Islet precursor cell (in vitro differentiated cells): ENCODE measurements around the gene MOB2.

Source experiments
- DNase-seq: peaks from one replicate; pipeline ENCODE4 v3.0.0-alpha.2; 2018

Gene MOB2, protein sequence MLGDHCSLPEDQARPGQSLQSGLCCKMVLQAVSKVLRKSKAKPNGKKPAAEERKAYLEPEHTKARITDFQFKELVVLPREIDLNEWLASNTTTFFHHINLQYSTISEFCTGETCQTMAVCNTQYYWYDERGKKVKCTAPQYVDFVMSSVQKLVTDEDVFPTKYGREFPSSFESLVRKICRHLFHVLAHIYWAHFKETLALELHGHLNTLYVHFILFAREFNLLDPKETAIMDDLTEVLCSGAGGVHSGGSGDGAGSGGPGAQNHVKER

DNA sequence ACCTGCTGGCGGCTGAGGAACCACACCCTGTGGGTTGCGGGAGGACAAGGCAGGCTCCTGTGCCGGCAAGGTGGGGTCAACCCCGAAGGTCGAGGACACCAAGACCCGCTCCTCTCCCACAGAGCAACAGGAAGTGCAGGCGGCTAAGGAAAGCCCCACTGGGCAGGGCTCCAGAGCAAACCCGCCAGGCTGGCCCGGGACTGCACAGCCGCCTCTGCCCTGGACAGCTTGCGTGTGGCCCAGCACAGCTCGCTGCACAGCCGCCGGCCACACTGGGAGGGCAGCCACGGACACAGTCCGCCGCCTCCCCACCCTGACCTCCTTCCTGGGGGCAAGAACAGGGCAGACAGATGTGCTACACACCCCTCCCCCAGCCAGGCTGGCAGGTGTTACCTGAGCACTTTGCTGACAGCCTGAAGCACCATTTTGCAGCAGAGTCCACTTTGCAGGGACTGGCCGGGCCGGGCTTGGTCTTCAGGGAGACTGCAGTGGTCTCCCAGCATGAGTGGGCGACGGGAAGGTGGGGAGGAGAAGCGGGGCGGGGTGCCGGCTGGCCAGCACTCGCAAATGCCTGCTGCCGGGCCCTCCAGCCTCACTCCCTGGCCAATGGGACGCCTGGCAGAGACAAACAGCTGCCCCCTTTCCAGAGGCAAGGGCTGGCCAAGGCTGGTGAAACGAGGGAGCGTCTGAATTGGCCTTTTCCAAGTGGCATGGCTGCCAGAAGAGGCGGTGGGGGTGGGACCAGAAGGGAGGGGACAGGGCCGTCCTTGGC is at the start of gene MOB2:
TSS of gene MOB2 (minus strand) at position 726 of the 772 bp plus-strand sequence. CDS start at position 503, 223 bp downstream.
- no peak for DNase-seq

DNA sequence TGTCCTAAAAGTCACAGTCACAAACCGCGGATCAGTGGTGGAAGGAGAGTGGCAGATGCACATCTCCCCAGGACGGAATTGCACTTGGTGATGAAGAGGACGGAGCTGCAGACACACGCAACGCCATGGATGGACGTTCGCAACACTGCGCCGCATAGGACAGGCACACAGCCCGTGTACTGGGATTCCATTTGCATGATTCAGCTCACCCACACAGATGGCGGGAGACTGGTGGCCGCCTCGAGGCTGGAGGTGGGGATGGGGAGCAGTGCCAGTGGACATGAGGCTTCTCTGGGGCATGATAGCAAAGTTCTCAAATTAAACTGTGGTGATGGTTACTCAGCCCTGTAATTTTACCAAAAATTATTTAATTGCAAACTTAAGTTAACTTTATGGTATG is 48.1 kb upstream of the MOB2 start:
- DNase-seq: no peak

DNA sequence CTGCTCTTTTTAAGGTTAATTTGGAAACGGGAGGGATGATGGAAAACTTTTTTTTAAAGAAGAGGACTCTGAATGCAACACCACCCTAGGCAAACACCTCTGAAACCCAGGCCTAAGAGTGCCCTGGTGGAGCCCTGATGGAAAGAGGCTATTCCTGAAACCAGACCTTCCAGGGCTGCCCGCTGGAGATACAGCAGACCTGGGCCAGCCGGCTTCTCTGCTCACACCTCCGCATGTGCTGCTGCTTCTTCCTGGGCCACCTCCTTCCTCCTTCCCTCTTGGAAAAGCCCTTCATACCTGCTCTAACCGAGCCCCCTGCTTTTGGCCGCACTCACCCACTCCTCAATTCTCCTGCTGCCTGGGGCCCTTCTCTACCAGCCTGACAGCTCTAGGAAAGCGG is 47.6 kb upstream of the MOB2 start:
- no peak for DNase-seq

DNA sequence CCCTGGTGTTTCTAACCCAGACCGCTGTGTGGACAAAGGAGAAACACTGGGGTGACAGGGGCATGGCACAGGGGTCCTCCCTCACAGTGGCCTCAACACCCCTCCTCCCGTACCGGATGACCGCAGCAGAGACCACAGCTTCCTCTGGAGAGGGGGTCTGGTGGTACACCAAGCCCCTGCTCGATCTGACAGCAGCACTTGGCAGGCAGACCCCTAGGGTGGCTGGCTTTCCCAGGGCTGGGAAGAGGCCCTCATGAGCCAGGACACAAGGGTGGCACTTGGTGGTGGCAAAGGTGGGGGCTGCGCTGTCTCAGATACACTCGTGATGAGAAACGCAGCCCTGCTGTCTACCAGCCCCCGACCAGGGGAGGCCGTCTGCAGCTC is 46.8 kb upstream of the MOB2 start:
- no peak for DNase-seq

DNA sequence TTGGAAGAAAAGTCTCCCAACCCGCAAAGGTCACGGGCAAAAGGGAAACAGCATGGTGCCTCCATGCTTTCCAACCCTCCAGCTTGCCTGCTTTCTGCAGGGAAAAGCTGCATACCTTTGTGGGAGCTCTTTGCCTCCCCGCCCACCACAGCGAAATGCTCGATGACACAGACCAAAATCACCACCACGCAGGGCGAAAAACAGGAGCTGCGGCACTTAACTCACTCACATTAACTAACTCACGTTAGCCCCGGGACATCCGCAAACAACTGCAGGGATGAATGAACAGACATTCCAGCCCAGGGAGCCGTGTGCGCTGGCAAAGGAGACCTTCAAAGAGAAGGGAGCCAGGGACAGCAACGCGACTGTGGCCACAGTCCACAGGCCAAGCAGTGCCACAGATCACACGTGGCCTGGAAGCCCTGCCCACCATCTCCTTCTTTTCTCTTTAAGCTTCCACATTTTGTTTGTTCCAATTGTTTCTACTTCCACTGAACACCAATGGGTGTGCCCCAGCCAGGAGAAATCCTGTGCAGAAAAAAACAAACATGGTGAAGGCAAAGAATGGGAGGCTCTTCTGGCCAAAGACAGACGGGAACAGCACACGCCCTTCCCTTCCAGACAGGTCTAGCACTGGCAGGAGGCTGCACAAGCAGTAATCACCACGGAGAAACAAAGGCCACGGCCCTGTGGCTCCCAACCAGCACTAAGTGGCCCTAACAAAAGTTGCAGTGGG is 46.2 kb upstream of the MOB2 start:
- peak; percentile 67 for DNase-seq

DNA sequence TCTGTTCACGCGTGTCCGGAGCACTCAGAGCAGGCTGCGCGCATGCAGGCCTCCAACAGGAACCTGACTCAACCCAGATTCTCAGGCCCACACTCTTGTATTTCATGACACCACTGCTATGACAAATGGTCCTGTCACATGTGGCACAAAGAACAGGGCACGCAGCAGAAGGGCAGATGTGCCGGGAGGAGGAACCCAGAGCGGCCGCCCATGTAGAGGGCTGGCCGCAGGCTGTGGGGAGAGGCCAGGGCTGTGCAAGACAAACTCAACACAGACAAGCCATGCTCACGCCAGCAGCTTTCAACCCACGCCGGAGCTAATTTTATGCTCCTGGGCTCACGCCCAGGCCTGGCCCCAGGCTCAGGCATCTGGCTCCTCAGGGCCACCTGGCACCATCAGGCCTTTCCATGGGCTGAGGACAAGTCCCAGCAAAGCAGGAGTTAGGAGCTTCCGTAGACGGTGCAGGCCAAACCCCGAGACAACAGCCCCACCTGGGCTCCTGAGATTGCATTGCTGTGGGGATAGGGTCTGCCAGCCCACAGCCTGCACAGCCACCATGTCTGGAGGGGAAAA is 45.5 kb upstream of the MOB2 start:
- DNase-seq: no peak

DNA sequence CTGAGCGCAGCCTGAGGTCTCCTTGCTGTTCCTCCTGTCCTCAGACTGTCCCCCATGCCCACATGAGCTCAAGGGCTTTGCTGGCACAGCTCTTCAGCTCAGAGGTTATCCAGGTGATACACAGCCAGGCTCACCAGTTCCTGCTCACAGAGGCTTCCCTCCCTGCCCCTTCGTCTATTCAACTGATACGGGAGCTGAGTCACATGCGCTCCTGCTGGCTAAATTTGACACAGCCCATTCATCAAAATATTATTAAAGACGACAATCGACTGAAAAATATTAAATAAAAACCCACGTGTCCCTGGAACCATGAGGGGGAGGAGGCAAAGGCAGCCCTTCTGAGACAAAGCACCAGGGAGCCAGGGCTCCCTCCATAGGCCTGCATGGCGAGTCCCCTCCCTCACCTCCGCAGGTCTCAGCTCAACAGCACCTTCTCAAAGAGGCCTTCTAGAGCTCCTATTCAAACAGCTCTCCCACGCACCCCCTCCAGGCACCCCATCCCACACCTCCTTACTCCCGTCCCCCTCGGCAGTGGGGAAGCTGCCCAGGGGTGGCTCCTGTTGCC is 45.0 kb upstream of the MOB2 start:
- DNase-seq: no peak

DNA sequence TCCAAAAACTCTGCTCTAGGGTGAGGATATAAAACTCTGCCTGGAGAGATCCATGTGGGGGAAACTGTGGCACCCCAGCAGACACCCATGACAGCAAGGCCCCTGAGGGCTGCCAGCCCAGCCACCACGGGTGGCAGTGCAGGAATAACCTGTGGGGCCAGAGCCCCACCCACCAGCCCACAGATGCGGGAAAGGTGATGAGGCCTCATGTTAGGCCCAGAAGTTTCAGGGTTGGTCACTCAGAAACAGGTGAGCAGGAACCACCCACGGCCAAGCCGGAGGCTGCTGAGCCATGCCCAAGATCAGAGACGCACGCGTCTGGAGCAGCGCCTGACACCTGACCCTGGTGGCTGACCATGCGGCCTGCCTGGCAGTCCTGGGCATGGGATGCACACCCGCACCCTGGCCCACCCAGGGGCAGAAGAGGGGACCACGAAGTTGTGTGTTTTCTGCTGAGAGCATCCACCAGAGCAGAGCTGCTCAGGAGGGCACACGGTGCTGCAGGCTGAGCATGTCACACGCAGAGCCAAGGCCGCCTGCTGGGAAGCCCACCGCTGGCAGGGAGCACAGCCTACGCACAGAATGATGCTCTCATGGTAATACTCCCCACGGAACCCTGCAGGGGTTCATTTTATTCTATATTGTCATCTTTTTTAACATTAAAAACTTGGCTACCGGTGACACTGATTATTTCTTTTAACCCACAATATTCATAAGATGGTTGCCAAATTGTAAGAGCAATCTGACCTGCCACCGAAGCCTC is 44.3 kb upstream of the MOB2 start:
- DNase-seq: no peak

DNA sequence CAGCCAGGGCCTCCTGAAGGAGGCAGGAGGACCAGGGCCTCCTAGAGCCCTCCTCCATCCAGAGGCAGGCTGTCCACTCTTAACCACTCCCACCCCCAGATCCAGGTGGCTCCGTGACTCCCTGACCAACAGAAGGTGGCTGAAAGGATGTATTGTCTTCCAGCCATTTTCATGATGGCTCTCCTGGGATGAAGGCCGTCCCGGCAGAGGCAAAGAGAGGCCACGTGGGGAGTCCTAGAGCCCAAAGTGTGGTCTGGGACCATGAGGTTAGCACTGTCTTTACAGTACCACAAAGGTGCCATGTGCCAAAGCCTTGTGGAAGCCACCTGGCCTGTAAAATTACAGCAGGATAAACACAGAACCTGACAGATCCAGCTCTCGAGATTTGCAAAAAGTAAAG is 43.2 kb upstream of the MOB2 start:
- DNase-seq: no peak

DNA sequence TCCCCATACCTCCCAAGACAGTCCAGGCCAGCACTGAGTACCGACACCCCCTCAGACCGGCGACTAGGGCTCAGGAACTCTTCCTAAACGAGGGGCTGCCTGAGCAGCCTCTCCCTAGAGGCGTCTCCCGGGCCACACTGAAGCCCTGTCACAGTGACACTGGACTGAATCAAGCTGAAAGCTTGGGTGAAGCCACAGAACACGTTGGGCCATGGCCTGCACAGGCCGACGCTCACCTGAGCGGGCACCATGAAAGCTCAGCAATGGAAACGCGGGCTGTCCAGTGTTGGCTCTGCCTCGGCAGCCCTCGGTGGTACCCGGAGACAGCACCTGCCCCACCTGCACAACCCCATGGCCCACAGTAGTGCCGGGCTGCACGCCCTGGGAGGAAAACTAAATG is 42.7 kb upstream of the MOB2 start:
- no peak for DNase-seq

DNA sequence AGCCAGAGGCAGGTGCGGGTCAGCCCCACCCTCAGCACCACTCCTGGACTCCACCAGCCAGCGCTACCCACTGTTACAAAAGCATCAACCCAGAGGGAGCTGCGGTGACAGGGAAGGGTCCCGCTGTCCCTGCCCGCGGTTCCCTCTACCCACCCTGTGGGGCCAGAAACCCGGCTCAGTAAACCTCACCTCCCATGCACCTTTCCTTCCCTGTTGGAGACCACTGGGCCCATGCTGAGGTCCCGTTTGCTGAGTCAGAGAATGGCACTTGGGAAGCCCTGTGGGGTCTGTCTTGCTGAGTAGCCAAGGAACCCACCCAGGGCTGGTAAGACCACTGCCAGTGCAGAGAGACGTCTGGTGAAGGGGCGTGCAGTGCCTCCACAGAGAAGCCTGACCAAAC is 42.1 kb upstream of the MOB2 start:
- no peak for DNase-seq

DNA sequence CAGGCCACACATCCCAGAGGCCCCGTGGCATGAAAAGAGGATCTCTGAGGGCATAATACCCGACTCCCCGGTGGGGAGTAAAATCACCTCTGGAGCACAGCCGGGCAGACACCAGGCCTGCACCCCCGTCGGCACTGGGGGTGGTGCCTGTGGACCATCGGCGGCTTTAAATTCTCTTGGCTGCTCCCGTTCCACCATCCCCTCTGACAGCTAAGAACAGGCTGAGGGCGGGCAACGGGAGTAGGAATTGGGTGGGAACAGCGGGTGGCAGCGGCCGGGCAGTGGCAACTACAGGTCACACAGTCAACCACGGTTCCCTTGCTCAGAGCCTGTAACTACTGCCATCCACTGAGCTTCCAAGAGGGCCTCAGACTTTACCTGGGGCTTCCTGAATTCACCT is 40.2 kb upstream of the MOB2 start:
- DNase-seq: no peak

DNA sequence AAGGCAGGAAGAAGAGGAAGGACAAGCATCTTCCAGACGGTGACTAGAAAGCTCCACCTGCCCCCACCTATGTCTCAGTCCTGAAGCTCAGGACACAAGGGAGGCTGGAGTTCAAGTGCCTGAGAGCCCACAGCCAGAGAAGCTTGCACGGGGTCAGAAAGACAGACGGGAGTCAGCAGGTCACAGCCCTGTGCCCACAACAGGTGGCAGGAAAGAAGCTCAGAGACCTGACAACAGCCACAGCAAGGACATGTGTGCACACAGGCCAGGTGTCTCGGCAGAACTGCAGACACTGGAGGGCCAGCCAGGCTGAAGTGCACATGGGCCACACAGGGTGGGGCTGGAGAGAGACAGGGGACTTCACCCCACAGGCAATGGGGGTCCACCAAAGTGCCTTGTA is 37.2 kb upstream of the MOB2 start:
- DNase-seq: no peak

DNA sequence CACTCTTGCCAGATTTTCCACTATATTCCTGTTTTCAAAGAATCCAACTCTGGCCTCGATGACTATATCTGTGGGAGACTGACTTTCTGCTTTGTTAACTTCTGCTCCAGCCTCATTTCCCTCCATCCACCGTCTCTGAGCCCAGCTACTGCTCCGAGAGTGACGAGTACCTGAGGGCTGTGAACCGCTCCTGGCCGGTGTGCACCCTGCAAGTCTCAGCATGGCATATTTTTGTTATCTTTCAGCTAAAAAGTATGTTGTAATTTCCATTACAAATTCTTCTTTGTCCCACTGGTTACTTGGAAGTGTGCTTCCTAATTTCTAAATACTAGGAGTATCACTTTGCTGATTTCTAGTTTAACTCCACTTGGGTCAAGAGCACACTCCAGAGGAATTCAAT is 36.5 kb upstream of the MOB2 start:
- no peak for DNase-seq

DNA sequence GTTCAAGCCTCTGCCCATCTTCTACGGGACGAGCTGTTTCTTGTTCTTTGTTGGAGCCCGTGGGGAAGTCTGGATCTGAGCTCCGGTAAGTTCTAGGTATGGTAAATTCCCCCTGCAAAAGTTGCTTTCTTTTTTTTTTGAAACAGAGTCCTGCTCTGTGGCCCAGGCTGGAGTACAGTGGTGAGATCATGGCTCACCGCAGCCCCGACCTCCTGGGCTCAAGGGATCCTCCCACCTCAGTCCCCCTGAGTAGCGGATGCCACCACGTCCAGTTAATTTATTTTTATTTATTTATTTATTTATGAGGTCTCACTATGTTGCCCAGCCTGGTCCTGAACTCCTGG is 35.5 kb upstream of the MOB2 start:
- no peak for DNase-seq

DNA sequence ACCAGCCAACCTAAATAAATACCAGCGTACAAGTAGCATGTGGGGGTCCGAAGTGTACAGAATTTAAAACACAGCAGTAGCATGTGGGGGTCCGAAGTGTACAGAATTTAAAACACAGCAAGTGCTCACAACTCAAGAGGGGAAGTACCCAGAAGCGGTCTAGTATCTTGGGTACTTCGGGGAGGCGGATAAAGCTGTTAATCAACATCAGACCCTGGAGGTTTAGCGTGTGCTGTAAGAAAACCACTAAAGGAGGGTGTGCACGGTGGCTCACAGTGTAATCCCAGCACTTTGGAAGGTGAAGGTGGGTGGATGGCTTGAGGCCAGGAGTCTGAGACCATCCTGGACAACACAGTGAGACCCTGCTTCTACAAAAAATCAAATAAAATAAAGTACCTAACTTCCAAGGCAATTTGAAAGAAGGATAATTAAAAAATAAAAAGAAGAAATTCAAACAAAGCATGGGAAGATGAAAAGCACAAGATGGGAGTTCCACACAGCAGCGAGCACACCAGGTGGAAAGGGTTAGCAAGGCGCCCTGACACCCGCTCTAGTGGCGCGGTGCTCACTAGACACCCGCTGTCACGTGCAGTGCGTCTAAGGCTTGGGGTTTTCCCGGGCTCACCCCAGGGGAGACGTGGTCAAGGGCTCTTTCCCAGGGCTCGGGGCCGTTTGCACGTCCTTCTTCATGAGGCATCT is 35.0 kb upstream of the MOB2 start:
- no peak for DNase-seq

DNA sequence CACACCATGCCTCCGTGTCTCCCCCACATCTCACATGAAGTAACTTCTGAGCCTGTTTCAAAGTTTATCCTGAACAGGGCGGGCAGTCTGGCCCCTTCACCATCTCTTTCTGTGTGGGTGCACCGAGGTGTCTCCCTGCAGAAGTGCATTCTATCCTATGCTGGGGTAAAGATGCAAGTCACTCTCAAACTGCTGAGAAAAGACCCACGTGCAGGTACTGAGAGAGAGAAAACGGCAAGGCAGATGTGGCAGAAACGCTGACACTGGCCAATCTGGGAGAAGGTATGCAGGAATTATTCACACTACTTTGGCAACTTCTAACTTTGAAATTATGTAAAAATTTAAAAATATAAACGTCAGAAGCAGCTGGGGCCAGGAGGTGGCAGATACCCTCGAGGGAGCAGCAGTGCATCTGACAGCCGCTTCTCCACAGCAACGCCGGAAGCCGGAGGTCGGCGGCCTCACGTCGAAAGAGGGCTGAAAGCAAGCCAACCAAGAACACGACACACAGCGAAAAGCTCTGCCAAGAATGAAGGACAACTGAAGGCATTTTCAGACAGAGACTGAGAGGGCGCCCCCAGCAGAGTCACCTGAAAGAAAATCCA is 34.2 kb upstream of the MOB2 start:
- no peak for DNase-seq

DNA sequence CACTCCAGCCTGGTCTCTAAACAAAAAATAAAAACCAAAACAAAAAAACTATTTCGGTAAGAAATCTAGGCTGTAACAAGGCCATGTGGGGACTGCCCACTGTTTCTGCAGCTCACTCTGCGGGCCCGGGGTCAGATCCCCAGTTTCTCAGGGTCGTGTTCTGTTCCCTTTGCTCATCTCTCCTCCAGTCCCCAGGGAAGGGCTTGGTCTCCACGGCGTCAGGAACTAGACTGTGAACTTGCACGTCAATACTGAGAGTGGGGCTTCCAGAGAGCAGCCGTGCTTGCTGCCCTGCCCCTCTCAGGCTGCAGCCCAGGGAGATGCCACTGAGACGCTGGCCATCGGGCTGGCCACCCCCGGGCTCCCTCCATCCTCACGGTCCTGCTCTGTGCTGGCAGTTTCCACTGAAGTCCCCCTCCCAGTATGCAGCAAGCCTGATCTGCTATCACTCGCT is 33.7 kb upstream of the MOB2 start:
- no peak for DNase-seq

DNA sequence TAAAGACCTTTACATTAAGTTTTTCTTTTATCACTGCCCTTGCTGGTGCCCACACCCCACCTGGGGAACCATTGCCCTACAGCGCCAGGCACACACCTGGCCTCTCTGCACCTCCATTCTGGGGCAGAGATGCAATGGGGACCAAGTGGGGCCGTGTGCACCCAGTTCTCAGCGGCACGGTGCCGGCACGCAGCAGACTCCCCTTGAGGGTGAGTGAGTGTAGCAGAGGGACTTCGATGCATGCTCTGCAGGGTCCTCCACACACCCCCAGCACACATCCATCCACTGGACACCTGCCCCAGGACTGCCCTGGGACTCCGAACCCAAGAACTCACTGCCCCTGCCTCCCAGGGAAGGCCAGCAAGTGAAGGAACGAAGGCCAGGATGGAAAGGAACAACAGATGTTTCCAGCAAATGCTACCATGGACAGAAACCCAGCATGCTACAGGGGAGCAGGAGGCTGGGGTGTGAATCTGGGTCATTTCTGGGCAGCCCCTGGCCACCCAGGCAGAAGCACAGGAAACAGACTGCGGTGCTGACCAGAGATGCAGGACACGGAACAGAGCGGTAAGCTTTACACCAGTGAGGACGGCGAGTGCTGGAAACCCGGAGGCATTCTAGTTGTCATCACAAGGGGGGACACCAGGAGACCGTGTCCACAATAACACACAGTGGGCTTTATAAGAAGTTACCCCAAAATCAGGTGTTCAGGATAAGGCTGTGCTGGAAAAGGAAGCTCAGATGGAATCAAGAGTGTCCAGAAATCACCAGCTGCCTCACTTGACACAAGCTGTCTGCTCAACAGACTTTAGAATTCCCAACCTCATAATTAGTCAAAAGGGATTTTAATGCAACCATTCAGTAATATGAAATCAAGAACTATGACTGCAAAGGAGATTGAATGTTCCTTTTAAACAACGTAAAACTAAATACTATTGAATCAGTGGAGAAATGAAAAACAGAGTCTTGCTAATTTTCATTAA is 32.7 kb upstream of the MOB2 start:
- DNase-seq: no peak

DNA sequence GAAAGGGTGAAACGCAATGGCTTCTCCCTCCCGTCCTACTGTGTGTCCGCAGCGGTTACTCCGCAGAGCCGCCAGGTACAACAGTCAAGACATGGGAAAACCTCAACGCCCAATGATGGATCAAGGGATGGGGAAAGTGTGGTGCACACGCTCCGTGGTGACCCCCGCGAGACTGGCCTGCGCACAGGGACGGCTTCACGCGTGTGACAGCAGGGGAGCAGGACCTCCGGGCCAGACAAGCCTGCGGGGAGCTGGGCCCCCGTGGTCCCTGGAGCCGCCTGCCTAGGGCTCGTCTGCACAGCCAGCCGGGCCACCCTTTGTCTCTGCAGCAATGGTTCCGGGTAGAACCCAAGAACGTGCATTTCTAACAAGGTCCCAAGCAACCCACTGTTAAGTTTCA is 31.7 kb upstream of the MOB2 start:
- no peak for DNase-seq
